ENCODE data around the gene PPIP5K1.

PPIP5K1 gene

DNA sequence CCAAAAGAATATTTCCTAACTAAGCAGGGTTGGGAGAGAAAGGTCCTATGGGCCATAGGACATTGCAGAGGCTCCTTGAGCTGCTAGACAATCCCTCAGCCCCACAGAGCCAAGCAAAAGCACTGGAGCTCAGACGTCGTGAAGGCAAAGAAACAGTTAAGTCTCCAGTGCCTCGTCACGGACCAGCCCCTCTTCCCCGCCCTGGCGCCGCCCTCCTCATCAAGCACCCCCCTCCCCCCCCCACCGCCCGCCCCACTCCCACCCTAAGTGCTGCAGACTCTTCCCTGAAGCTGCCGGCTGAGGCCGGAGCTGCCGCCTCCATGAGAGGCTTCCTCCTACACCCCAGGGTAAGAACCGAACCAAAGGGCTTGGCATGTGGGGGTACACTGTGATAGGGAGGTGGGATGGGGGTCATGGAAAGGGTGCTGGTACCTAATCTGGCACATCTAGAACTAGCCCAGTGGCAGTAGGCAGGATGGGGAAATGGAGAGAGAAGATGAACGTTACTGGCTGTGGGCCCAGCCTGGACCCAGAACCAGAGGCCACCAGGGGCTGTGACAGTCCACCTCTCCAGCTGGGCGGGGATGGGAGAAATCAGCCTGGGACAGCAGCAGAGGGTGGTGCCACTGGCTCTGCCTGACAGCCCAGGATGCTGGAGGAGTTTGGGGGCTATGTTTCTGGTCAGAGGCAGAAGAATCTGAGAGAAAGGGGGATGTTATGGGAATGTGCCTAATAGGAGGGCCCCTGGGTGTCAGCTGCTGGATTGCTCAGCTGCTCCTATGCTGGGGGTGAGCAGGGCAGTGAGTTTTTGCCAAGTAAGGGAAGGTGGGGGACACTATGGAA, 72.4 kb downstream of the PPIP5K1 start, which contains the start of gene MAP1A:
Gene MAP1A, plus strand, starts transcription at position 255 of the 843 bp plus-strand sequence. CDS start 3,866 bp downstream, outside the sequence.
- DNase-seq, result peak; percentile 26

DNA sequence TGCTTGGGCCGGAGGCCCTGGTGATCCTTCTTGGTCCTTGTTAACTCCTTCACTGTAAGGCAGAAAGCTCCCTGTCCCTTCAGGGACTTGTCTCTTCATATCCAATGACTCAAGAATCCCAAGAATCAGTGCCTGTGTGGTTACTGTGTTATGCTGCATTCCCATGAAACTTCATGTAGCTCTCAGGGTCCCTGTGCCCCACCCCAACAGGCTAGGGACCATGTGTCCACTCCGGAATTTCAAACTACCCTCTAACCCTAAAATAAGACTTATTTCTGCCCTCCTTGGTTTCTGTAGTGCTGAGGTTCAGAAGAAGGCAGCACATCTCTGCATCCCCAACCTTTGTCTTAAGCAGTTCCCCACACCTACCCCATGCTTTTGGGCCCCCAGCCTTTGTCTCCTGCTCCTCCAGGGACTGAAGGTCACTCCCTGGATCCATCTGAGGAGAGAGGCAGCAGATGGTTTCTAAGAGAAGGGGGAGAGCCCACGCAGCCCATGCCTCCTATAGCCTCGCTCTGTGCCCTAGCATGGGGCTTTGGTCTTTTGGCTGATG, 73.1 kb downstream of the PPIP5K1 start:
- DNase-seq, result no peak

GRCh38 chr15:43516185-43516584, 73.8 kb downstream of the PPIP5K1 start:
- DNase-seq, result no peak

GRCh38 chr15:43515741-43516140, 74.3 kb downstream of the PPIP5K1 start:
- DNase-seq, result no peak

DNA sequence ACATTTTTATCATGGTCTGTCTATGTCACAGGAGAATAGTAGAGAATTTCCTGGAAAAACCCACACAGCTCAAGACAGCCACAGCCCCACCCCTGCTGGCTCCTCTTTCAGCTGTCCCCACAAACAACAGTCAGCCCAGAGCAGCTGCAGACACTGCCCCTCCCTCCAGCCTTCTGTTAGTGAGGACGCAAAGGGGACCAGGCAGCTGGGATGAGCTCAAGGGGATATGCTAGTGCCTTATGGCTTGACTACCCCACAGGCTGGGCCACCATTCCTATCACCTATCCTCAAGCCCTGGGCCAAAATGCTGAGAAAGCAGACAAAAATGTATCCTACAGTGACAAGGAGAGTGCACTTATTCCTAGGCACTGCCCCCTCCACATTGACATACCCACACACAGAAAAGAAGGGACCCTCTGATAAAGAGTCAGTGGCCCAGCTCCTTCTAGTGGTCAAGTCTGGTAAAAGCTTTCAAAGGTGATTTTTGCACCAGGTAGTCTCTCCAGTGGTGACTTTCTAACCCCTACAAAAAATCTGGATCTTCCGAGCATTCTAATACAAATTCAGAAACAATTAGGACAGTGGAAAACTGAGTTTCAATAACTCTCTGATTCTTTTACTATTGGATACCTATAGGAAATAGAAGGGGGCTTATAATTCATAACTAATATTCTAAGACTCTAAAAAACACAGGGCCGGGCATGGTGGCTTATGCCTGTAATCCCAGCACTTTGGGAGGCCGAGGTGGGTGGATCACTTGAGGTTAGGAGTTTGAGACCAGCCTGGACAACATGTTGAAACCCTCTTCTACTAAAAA, 75.6 kb downstream of the PPIP5K1 start:
- no peak for DNase-seq

- DNase-seq, result no peak
Observed at GRCh38 chr15:43513550-43513949, 76.5 kb downstream of the PPIP5K1 start.

- DNase-seq, result no peak
Observed at GRCh38 chr15:43511012-43511885, 78.8 kb downstream of the PPIP5K1 start.

DNA sequence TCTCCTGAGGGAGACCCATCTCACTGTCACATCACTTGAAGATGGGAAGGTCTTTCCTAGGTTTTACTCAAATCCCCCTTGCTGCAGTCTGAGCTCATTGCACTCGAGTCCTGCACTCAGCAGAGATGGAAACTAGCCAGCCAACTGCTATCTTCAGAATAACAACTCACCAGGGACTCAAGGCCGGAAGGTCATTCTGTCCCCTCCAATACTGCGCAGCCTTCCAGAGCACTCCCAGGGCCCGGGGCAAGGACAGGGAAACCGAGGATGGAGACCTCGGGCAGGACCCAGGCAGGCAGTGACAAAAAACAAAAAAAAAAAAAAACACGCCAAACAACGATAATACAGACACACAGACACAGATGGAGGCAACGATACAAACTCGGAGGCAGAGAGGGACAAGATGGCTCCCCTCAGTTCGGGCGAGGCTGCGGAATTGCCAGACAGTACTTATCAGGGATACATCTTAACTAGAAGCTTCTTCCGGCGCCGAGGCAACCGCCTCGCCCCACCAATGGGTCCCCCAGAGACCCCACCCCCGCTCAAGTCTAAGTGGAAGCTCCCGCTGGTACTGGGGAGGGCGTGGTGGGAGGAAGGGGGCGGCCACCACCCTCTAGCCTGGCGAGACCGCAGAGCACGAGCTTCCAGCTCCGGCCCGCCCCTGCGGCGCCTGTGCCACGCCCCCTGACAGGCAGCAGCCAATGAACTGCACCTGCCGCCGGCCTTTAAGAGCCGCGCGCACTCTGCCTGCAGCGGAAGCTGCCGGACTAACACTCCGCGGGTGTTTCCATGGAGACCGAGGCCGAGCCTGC, 79.6 kb downstream of the PPIP5K1 start:
- DNase-seq, result peak; percentile 98

DNA sequence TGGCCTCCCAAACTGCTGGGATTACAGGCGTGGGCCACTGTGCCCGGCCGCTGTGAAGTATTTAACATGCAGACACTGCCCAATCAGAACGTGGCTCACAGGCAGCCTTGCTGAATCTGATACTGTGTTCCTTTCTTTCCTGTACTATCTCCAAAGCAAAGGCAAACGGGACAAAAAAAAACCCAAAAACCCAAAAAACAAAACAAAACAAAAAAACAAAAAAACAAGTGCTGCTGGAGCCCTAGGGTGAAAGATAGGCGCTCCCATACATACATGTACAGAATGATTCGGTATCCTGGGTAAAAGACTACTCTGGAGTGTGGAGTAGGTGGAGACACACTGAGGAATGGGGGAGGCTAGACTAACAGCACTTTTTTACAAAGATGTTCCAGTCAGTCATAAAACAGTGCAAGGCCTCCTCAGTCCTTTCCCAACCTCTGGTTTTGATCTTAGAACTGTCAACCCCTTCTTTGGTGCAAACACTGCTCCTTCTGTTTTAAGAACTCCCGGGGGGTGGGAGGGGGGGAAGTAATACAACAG, 80.3 kb downstream of the PPIP5K1 start:
- DNase-seq, result no peak

DNA sequence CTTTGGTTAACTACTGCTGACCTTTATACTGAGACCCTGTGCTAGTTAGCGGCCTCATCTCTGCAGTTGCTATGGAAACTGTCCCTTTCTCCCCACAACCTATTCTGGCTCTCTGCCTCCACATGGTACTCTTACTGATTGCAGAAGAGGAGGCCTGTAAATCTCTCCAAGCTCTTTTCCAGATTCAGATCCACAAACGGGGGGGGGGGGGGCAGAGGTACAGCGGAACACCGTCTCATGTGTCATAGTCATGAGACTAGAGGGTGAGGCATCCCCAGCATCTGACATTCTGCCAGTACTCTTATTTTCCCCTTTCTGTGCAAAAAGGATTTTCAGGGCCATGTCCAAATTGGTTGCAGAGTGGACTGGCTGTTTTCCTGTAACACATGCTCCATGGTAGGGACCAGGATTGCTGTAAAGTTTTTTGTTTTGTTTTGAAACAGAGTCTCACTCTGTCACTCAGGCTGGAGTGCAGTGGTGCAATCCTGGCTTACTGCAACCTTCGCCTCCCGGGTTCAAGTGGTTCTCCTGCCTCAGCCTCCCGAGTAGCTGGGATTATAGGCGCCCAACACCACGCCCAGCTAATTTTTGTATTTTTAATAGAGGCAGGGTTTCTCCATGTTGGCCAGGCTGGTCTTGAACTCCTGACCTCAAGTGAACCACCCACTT, 80.9 kb downstream of the PPIP5K1 start:
- DNase-seq, result no peak

GRCh38 chr15:43508421-43508820, 81.6 kb downstream of the PPIP5K1 start:
- DNase-seq, result no peak

GRCh38 chr15:43505738-43506137, 84.3 kb downstream of the PPIP5K1 start:
- no peak for DNase-seq

- no peak for DNase-seq
Observed at GRCh38 chr15:43499635-43500034, 90.4 kb downstream of the PPIP5K1 start.

- no peak for DNase-seq
Observed at GRCh38 chr15:43498990-43499389, 91.0 kb downstream of the PPIP5K1 start.

DNA sequence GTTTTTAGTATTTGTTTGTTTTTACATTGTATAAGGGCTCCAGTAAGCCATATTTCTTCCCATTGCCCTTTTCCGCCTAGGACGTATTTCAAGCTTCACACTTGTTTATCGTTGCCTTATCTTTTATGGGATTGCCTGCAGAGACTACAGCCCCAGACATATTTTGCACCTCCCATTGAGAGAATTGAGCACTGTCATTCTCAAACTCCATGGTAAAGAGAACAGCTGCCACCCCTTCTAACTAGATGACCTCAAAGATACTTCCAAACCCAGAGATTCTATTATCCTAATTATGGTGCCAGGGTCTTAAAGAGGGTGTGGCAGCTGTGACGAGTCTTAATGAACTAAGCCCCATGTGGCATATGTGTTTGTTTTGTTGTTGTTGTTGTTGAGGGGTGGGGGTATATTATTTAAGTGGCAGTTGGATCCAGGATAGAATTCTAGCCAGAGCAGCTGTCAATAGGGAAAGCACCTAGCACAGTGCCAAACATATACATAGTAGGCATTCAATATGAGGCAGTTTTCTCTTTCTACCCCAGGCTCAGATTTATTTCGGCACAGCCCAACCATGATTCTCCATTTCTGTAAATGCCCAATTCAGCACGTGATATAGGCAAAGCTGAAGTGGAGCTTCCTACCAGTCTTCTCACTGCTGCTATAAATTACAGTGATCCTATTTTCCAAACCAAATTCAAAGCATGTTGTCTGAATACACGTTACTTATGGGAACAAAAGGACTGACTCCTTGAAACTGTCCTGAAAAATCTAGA, 96.1 kb downstream of the PPIP5K1 start:
- no peak for DNase-seq

GRCh38 chr15:43492673-43493601, 97.1 kb downstream of the PPIP5K1 start, which contains the start of gene TP53BP1:
TSS of gene TP53BP1 (minus strand) at chr15:43493156. CDS start at chr15:43493043, 113 bp downstream.
- DNase-seq, result peak; percentile 95

GRCh38 chr15:43492266-43492665, 97.7 kb downstream of the PPIP5K1 start:
- no peak for DNase-seq

DNA sequence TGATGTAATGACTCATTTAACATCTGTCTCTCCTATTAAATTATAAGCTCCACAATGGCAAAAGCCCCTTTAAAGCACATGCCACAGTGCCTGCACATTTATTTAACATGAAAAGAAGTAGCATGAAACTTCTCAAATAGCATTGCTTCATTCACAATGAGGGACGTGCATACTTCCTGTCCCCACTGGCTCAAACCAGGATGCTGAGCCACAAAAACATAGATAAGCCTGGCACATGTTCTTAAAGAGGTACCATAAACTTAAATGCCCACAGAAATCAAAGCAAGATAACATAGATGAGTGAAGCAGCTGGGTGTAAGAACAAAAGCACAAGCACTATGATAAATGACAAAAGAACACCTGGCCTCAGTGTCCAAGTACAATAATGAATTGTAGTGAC, 100.8 kb downstream of the PPIP5K1 start:
- no peak for DNase-seq

GRCh38 chr15:43488790-43489189, 101.2 kb downstream of the PPIP5K1 start:
- DNase-seq, result no peak
